GM18517 (cell line): Measurements from ENCODE around the gene PIEZO1.

Source experiments
- ATAC-seq: cut with Tn5 transposase; IDR thresholded peaks from one replicate; pipeline ENCODE4 v1.9.1; 2021; ENCODE audit warnings: mild to moderate bottlenecking, moderate library complexity; ENCODE audit not compliant: unreplicated experiment

PIEZO1 gene

DNA sequence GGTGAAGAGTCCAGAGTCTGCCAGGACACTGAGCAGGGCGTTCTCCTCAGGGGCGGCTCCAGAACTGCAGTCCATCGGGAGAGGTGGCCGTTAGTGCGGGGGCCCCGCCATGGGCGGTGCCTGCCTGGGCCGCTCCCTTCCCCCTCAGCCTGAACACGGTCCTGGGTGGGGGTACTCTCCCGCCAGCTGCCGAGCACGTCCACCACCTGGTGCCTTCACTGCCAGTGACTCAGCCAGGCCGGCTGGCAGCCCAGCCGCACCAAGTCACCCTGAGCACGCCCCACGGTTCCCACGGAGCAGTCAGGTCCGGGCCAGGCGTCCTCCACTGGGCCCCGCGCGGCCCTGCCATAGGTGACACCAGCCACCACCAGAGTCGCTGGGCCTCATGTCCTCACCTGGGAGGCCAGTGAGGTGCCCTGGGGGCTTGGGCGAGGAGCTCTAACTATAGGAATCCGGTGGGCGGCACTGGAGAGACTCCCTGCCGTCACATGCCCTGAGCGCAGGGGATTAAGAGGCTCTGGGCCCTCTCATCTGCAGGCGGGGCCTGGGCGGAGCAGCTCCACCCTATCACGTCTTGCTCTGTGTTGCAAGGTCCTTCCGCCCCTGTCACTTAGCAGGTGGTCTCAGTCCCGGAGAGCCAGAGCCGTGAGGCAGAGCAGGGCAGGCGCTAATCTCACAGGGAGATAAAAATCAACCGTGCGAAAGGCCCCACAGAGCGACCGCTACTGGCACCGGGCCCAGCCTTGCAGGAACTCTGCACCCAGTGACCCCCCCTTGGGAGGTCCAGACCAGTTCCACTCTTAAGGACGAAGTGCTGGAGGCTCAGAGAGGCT lies 14.3 kb downstream of the PIEZO1 start:
- no peak for ATAC-seq

DNA sequence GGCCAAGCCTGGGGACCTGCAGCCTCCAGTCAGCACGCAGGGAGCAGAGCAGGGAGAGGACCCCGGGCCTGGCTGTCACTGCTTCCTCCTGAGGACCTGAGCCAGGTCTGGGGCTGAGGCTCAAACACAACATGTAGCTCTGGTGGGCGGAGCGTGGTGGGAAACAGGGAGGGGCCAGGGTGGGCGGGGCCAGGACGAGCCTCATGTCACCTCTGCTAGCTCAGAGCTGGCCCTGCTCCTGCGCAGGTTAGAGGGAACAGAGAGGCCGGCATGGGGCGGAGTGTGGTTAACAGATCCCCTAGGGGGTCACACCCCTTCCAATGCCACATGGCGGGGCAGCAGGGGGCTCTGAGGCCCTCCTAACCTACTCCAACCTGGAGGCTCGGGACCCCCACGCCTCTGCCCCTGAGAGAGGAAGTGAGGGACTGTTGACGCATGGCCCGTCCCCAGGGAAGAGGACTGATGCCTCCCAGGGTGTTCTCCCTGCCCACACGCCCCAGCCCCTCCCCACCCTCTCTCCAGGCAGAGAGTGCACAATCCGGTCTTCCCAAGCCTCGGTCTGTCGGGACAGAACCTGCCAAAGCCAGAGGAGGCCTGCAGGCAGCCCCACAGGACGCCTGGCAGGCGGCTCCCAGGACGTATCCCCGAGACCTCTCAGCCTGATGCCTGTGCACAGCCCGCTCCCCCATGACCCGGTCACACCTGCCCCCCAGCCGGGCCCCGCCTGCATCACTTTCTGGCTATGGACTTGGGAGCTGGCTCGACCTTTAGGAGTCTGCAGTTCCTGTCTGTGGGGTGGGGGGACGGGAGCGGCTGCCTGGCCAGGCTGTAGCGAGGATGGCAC lies 15.2 kb downstream of the PIEZO1 start:
- no peak for ATAC-seq

DNA sequence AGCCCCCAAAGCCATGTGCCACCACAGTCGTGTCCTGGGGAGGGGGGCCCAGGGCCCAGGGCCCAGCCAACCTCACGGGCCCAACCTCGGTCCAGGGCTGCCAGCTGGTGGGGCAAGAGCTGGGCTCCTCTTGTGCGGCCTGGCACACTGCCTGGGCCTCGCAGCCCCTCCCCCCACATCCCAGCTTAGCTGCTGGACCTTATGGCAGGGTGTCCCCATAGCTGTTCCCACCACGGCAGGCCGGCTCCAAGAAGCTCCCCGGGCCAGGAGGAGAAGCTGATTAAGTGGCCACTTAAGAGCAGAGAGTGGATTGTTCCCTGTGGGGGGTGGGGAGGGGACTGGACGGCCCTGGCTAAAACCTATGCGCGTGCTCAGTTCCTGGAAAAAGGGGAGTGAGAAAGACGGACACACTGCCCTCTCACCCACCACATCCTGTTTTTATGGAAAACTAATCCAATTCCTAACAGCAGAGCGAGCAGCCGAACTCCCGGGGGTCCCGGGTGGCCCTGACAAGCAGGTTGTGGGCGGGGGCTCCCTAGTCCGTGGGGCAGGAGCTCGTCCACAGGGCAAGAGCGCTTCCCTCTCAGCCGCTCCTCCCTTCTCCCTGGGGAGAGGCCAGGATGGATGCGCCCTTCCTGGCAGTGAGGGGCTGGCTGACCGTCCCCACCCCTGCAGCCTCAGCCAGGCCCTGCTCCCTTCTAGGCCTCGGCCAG lies 16.8 kb downstream of the PIEZO1 start:
- no peak for ATAC-seq

DNA sequence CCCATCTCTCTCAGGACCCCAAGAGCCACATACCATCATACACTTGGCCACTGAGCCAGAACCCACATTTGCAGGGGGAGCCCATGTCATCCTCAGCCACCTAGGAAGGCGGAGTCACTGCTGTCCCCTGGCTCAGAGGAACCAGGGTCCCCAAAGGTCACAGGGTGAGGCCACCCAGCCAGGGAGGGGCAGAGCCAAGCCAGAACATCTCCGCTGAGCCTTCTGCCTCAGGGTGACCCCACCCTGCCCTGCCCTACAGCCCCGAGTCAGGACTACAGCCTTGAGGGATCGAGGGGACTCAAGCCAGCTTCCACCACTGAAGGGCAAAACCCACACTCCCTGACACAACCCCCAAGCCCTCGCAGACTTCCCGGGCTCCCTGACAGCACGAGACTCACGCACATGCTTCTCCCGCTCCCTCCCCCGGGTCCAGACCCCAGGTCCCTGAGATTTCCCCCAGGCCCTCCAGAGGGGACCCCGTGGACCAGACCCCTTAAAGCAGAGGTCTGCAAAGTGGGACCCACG lies 17.4 kb downstream of the PIEZO1 start:
- ATAC-seq: no peak

DNA sequence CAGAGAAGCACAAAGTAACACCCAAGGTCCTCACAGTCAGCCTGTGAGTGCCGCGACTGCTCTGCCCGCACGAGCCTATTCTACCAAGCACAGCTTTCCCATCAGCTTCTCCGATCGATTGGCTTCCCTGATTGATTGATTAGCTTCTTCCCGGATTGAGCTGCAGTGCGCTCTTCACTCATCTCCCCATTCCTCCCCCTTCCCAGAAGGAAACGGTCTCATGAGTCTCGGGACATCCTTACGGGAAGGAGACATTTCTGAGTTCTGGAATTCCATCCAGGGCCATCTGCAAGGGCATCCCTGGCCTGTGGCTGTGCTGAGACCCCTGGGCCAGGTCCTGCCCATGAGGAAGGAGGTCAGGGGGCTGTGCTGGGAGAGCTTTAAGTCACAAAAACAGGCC lies 18.0 kb downstream of the PIEZO1 start:
- ATAC-seq: no peak

DNA sequence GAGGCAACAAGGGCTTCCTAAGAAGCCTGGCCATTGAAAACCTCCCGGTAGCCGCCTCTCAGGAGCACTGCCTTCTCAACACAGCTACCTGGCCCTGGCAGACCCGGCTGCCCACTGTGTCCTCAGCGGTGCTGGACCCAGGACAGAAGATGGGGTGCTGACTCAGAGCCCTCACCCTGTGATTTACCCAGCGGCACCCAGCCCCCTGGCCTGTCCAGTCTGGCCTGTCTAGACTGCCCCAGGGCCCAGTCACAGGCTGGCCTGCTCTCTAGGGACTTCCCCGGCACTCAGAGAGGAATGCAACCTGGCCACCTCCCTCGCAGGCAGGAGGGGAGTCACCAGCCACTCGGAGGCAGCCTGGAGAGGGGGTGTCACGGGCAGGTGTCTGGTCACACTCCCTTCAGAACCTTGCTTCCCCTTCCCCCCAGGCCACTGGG lies 20.1 kb downstream of the PIEZO1 start:
- ATAC-seq: no peak

DNA sequence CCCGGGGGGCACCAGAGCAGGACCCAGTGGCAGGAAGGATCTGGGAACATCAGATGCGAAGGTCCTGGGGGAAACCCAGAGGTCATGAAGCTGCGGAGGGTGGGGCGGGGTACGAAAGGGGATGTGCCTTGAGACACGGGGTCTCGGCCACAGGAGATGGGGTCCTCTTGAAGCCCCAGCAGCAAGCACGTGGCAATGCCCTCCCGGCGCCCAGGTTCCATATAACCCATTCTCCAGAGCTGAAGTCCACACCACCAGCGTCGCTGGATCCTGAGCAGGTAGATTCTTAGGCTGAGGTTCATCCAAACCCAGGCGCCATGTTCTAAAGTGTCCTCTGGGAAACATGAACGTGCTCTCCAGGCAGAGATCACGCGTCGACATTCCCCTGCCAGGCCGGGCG lies 20.9 kb downstream of the PIEZO1 start:
- no peak for ATAC-seq

DNA sequence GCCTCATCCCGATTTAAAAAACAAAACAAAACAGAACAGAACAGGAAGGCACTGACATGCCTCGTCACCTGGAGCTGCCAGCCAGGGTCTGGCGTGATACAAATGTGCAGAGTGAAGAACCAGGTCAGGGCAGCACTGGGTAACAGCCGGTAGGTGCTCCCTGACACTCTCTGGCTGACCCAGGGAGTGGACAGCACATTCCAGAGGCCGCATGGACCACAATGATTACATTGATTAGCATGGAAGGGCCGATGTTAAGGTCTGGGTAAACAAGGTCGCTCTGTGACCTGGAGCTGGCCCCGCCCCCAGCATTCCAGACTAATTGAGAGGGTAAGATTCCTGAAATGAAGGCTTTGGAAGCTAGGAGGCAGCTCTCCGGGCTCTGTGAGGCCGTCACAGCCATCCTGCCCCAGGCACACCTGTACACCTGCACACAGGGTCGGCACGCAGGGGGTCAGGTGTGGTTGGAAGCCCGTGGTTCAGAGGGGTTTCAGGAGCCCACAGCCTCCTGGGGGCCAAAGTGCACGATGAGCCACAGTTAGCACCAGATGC lies 21.4 kb downstream of the PIEZO1 start:
- ATAC-seq: no peak

DNA sequence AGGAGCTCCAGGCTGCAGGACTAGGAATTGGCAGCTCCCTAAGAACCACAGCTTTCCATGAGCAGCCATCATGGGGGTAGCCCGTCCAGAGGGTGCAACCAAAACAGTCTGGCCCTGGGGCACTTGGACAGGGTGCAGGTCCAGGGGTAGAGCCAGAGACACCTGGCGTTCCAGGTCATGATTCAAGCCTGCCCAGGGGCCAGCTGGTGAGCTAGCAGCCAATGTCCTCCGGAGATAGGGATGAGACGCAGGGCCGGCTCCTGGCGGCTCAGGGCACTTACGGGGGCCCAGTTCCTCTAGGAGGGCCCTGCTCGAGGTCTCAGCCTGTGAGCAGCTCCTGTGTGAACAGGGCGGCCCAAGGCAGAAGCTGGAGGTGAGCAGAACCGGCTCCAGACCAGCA lies 22.1 kb downstream of the PIEZO1 start:
- ATAC-seq: no peak

DNA sequence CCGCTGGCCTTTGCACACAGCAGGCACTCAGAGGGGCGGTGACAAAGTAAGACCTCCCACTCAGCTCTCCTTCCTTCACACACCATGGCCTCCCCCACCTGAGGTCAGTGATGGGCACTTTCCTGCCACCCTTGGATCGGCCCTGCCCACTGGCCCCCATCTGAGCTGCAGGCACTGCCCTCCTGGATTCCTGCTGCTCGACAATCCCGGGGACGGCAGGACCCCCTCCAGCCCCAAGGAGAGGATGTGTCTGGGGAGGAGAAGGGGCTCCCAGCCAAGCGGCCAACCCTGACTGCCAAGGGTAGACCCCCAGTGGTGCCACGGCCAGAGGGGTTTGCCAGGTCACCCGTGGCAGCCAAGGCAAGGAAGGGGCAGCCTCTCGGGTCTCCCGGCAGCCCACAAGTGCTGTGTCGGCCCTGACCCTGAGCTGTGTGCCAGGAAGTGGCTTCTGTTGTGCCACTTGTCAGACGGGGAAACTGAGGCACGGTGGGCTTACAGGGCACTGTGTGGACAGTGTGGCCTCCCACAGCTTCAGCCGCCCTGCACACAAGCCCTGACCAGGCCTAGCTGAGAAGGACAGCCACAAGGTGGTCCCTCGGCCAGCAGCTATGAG lies 22.7 kb downstream of the PIEZO1 start:
- ATAC-seq: no peak

DNA sequence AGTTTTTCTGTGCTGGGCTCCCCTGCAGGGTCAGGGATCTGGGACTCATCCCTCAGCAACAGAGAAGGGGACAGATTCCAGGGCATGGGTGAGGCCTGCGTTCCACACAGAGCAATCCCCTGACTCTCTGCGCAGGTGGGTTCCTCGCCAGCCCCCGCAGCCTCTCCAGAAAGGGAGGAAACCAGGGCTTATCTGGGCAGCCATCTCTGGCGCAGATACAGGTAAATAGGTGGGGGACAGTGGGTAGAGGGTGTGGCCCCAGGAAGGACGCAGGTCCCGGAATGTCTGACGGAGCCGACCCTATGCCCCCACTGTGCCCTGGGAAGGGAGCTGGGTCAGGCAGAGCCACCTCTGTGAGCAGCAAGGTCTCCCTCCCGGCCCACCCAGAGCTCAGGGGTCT lies 23.2 kb downstream of the PIEZO1 start:
- no peak for ATAC-seq

DNA sequence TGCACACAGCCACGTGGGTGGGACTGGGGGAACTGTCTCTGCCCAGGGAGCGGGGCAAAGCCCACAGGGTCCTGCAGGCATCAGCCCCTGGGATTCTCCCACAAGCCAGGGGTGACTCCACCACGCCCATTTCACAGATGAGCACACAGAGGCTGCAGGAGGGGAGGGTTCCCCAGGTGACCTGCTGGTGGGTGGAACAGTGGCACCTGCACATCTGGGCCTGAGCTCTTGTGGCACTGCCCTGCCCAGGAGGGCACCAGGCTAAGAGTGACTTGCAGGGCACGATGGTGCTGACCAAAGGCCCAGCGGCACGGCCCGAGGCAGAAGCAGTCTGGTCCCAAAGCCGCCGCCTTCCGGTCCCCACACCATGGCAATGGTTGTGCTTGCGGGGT lies 23.9 kb downstream of the PIEZO1 start:
- no peak for ATAC-seq

DNA sequence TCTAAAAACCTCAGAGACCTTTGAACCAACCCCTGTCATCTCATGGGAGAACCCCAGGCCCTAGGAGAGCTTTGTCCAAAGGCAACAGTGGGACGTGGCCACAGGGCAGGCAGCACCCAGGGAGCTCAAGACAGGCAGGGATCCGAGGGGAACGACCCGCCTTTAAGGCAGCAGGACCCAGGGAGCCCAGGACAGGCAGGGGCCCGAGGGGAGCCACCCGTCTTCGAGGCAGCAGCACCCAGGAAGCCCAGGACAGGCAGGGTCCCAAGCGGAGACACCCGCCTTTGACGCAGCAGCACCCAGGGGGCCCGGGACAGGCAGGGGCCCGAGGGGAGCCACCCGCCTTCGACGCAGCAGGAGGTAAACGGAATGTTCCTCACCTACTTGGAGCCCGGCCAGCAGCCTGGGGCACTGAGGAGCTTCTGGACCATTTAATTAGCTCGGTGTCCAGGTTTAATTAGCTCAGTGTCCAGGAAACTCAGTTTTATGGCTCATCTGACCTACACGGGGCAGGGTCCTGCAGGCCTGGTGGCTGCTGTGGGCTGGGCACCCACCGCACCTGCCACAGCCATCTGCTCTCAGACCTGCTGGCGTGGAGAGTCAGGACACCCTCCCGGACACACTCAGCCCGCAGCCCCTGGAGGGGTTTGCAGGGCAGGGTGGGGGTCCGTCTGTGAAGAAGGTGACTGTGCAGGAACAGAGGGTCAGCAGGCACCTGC lies 24.4 kb downstream of the PIEZO1 start:
- ATAC-seq: no peak

DNA sequence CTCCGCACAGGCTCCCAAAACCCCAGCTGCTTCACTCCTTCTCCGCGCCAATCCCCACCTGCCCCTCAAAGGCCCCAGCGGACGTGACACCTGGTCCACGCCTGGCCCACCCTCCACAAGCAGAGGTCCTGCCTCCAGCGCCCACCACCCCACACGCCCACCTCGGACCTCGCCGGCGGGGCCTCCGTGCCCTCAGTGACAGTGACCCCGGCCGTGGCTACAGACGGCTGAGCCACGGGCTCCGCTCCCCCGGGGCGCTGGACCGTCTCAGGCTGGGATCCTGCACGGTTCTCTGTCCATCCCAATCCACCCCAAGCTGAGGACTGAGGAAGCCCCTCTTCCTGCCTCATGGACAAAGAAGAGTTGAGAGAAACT lies 25.1 kb downstream of the PIEZO1 start:
- ATAC-seq: no peak

DNA sequence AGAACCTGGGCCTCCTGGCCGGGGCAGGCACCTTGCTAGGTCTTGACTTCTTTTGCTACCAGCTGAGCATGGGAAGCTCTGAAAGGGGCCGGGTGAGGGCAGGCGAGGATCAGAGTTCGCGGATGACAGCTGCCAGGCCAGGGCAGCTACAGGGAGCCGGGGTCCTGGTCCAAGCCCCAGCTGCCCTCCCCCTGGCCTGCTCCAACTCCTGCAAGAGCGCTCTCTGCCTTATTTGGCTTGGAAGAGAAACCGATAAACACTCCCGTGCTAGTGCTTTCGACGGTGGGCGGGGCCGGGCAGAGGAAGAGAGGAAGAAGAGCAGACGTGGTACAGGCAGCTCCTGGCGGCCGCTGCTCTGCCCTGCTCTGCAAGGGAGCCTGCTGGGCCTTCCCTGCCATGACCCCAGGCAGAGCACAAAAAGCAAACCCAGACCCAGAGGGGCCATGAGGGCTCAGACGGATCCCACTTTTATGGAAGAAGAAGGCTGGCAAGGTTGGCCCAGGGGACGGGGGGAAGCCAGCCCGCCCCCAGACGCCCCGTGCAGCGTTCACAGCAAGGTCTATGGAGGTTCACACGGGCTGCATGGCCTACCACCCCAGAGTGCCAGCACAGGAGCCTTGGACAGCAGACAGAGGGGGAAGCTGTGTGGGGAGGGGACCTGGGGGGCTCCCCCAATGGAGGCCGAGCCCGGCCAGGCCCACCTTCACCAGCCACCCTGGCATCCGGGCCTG lies 25.6 kb downstream of the PIEZO1 start:
- ATAC-seq: no peak

DNA sequence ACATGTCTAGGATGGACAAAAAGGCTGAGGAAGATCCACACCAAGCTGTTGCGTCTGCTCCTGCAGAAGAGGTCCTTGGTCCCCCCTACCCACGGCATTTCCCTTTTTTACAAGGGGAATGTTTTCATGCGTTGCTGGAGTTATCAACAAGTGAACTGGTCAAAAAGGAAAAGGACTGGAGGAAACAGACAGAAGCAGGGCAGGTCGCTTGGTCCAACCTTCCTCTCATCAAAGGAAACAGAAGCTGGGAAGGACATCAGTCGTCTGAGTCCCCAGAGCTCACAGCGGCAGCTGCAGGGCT lies 26.1 kb downstream of the PIEZO1 start:
- no peak for ATAC-seq

DNA sequence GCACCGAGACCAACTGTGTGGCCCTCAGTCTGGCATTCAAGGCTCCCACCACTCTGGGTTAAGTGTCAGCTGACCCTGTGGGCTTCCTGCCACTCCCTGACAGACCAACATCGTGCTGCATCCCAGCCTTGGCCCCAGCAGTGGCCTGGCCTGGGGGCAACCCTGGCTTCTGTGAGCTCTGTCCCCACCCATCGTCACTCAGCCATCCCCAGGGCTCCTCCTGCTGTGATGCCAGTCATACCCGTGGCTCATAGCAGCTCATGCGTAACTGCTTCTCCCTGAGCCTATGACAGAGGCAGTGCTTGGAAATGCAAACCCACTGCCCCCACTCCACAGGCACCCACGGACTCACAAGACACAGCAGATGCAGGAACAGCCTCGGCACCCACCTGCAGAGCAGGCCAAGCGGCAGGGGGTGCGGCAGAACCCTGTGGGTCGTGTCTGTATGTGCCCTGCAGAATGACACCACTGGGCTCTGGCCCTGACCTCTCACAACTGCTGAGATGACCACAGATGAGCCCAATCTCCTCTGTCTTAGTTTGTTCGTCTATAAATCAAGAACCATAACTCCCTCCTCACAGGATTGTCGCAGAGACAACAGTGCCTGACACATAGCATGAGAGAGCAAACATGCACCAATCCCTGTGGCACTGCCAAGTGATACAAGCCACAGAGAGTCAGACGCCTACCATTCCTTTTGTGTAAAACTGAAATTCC lies 26.6 kb downstream of the PIEZO1 start:
- ATAC-seq: no peak

DNA sequence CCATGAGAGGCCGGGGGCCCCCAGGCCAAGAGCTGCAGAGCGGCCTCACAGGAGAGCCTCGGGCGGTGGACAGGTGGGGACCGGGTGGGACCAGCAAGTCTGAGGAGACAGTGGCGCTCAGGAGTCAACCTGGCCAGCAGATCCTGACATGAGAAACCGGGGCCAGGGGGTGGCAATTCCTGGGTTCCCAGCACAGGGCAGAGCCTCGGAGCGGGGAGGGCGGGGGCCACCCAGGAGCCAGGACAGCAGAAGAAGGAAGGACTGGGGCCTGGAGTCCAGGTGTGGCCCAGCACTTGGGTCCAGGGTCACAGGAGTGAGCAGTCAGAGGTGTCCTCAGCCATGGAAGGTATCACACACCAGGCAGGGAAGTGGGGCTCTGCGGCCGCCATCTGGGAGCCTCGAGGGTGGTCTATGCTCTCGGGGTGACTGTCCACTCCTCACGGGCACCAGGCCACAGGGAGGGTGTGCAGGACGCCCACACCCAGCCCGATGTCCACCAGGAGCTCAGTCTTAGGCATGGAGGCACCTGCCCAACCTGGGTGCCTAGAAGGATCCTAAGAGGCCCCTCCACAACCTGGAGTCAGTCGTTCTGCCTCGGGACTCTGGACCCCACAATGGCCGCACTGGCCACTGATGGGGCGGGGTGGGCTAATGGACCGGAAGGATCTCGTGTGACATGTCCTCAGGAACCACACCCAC lies 29.1 kb downstream of the PIEZO1 start:
- ATAC-seq: no peak
